ENCODE results near the gene CCDC30.
A peak's percentile ranks its signal among the peaks of the same experiment; 100 is the strongest.

The CCDC30 gene

GRCh38 chr1:42462828-42463763, at the start of gene CCDC30:
Gene CCDC30, plus strand, starts transcription at chr1:42463286. Its CDS starts 17,266 bp downstream, at chr1:42480552.
- peak; percentile 81 for DNase-seq (ENCODE audit: low read depth)

- no peak for DNase-seq (ENCODE audit: low read depth)
Measured at GRCh38 chr1:42414551-42415496, 48.3 kb upstream of the CCDC30 start.

- DNase-seq (ENCODE audit: low read depth): no peak
Measured at GRCh38 chr1:42417166-42417565, 45.9 kb upstream of the CCDC30 start.

GRCh38 chr1:42418516-42418915, 44.6 kb upstream of the CCDC30 start:
- no peak for DNase-seq (ENCODE audit: low read depth)

GRCh38 chr1:42419126-42419821, 43.8 kb upstream of the CCDC30 start:
- no peak for DNase-seq (ENCODE audit: low read depth)

- DNase-seq (ENCODE audit: low read depth): no peak
Measured at GRCh38 chr1:42420121-42420520, 43.0 kb upstream of the CCDC30 start.

- no peak for DNase-seq (ENCODE audit: low read depth)
Measured at GRCh38 chr1:42420911-42421585, 42.0 kb upstream of the CCDC30 start.

GRCh38 chr1:42422737-42423136, 40.3 kb upstream of the CCDC30 start:
- no peak for DNase-seq (ENCODE audit: low read depth)

GRCh38 chr1:42423681-42424080, 39.4 kb upstream of the CCDC30 start:
- DNase-seq (ENCODE audit: low read depth): no peak

- no peak for DNase-seq (ENCODE audit: low read depth)
Measured at GRCh38 chr1:42424201-42424600, 38.9 kb upstream of the CCDC30 start.

- DNase-seq (ENCODE audit: low read depth): no peak
Measured at GRCh38 chr1:42427240-42427639, 35.8 kb upstream of the CCDC30 start.

- no peak for DNase-seq (ENCODE audit: low read depth)
Measured at GRCh38 chr1:42429603-42430002, 33.5 kb upstream of the CCDC30 start.

- DNase-seq (ENCODE audit: low read depth): no peak
Measured at GRCh38 chr1:42430286-42431135, 32.6 kb upstream of the CCDC30 start.

GRCh38 chr1:42431514-42431913, 31.6 kb upstream of the CCDC30 start:
- no peak for DNase-seq (ENCODE audit: low read depth)

GRCh38 chr1:42432714-42433113, 30.4 kb upstream of the CCDC30 start:
- DNase-seq (ENCODE audit: low read depth): no peak

GRCh38 chr1:42433369-42433768, 29.7 kb upstream of the CCDC30 start:
- DNase-seq (ENCODE audit: low read depth): no peak

- no peak for DNase-seq (ENCODE audit: low read depth)
Measured at GRCh38 chr1:42434340-42434739, 28.7 kb upstream of the CCDC30 start.

GRCh38 chr1:42439940-42440339, 23.1 kb upstream of the CCDC30 start:
- DNase-seq (ENCODE audit: low read depth): no peak

- DNase-seq (ENCODE audit: low read depth): no peak
Measured at GRCh38 chr1:42442662-42443061, 20.4 kb upstream of the CCDC30 start.

GRCh38 chr1:42449256-42449655, 13.8 kb upstream of the CCDC30 start:
- no peak for DNase-seq (ENCODE audit: low read depth)

GRCh38 chr1:42450061-42450460, 13.0 kb upstream of the CCDC30 start:
- no peak for DNase-seq (ENCODE audit: low read depth)

Data from stimulated activated CD8-positive, alpha-beta memory T cell treated with anti-CD3 and anti-CD28 coated beads, Interleukin-15, amount 100 ng/mL, for 24 hours (primary cell).